ENCODE results near the gene CEACAM4. TPM values are rescaled to one million over a fixed set of nuclear protein-coding genes. Genes with fewer than 3 reads are reported as not detected.
A peak's percentile ranks its signal among the peaks of the same experiment; 100 is the strongest.

Gene CEACAM4
- polyA plus RNA-seq, 1 experiment: not detected

DNA sequence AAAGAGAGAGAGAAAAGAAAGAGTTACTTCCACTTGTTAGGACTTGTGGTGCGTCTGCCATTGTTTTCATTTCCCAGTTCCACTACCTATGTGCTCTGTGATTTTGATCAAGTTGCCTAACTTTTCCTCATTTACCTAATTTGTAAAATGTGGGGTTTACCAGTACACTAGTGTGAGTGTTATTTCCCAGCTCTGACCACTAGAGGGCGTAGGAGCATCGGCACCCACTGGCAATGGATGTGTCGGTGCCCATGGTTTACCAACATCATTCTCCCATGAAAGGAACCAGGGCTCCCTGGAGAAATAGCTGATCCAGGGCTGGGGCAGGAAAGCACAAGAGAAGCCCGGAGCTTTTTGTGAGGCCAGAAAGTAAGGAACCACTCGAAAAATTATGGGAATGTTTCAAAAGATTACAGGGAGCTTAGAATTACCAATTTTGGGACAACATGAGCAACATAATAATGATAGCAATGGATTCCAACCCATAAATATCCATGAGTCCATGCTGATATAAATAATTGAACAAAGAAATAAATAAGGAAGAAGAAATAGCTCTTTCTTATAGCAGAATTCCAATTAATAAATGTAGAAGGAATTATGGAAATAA is 15.1 kb upstream of the CEACAM4 start:
- TF ChIP-seq, protein P1, sequence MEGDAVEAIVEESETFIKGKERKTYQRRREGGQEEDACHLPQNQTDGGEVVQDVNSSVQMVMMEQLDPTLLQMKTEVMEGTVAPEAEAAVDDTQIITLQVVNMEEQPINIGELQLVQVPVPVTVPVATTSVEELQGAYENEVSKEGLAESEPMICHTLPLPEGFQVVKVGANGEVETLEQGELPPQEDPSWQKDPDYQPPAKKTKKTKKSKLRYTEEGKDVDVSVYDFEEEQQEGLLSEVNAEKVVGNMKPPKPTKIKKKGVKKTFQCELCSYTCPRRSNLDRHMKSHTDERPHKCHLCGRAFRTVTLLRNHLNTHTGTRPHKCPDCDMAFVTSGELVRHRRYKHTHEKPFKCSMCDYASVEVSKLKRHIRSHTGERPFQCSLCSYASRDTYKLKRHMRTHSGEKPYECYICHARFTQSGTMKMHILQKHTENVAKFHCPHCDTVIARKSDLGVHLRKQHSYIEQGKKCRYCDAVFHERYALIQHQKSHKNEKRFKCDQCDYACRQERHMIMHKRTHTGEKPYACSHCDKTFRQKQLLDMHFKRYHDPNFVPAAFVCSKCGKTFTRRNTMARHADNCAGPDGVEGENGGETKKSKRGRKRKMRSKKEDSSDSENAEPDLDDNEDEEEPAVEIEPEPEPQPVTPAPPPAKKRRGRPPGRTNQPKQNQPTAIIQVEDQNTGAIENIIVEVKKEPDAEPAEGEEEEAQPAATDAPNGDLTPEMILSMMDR (IDR thresholded peaks at IDR 0.05; ENCODE audit: insufficient read depth, low read depth, low read length): peak; percentile 89
- H3K27me3 ChIP-seq (ENCODE audit: control insufficient read depth, insufficient read depth, low read length): no peaks in the 10 kb centered on the region
- no peak for DNase-seq (ENCODE audit: low read depth)
- CTCF ChIA-PET: interaction anchor here (0.7 to 2.5 kb wide), 23 partner anchors 8 to 575 kb away, joined by 3 to 26 read pairs (median 4); no protein-coding TSS in a partner anchor
- POLR2A ChIA-PET: no interaction called here
- no peaks in the 10 kb centered on the region for H3K36me3 ChIP-seq (ENCODE audit: control insufficient read depth, insufficient read depth, low read length)
- no peak overlapping the region for H3K4me3 ChIP-seq (ENCODE audit: low read depth, low read length)

- ChIA-PET CTCF (interaction anchor here (3.8 kb wide), 1 partner anchor 9 kb away, joined by 15 read pairs; no protein-coding TSS in a partner anchor), POLR2A (no interaction called here)
- TF ChIP-seq, protein P1 (IDR thresholded peaks at IDR 0.05; ENCODE audit: insufficient read depth, low read depth, low read length): no peak
Measured at GRCh38 chr19:41638641-41639081, 11.8 kb upstream of the CEACAM4 start.

GRCh38 chr19:41637484-41637883 is 10.6 kb upstream of the CEACAM4 start:
- no peaks in the 10 kb centered on the region for H3K36me3 ChIP-seq (ENCODE audit: control insufficient read depth, insufficient read depth, low read length)
- H3K4me3 ChIP-seq (ENCODE audit: low read depth, low read length): no peak overlapping the region
- POLR2A ChIA-PET: no interaction called here
- TF ChIP-seq, protein P1 (IDR thresholded peaks at IDR 0.05; ENCODE audit: insufficient read depth, low read depth, low read length): no peak
- no peaks in the 10 kb centered on the region for H3K27me3 ChIP-seq (ENCODE audit: control insufficient read depth, insufficient read depth, low read length)
- CTCF ChIA-PET: interaction anchor here (0.8 to 3.8 kb wide), 3 partner anchors 10 to 116 kb away, joined by 3 to 15 read pairs (median 4); no protein-coding TSS in a partner anchor
- no peak for DNase-seq (ENCODE audit: low read depth)

More at GRCh38 chr19:41638641-41639081, 11.8 kb upstream of the CEACAM4 start:
- DNase-seq (ENCODE audit: low read depth): no peak
- Histone ChIP-seq H3K4me3 (ENCODE audit: low read depth, low read length) (no peak overlapping the region), H3K36me3 (ENCODE audit: control insufficient read depth, insufficient read depth, low read length) (no peaks in the 10 kb centered on the region), H3K27me3 (ENCODE audit: control insufficient read depth, insufficient read depth, low read length) (no peaks in the 10 kb centered on the region)

DNA sequence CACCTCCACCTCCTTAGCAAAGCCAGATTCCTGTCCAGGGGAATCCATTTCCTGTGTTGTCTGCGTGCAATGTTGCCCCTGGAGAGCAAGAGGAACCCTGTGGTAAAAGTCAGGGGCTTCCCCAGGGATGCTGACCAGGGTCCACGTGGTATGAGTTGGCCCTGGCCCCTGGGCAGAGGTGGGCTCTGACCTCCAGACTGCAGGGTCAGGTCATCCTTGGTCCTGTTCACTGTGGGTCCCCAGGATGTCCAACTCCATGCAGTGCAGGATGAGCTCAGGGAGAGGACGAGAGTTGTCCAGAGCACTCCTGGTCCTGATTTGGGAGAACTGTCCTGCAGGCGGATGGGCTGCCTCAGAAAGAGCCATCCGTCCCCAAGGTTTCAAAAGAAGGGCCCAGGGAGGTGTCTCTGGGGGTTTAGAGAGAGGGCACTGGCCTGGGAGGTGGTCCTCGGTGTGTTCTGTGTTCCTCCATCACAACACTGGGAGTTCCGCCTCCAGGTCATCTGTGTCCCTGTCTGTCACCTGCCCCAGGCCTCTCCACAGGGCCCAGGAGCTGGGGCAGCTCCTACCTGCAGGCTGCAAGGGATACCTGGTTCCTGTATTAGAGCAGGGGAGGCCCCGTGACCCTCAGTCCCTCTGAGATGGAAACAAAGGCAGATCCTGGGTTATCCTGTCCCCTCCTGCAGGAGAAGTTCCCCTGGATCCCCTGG is 1.2 kb upstream of the CEACAM4 start:
- TF ChIP-seq, protein P1 (IDR thresholded peaks at IDR 0.05; ENCODE audit: insufficient read depth, low read depth, low read length): no peak
- POLR2A ChIA-PET: no interaction called here

GRCh38 chr19:41626278-41626677 is 596 bp downstream of the CEACAM4 start:
- Histone ChIP-seq H3K4me3 (ENCODE audit: low read depth, low read length) (no peak overlapping the region), H3K27me3 (ENCODE audit: control insufficient read depth, insufficient read depth, low read length) (peaks cover 1% of the 10 kb centered on the region; the same call in 1 of the 2 replicates), H3K36me3 (ENCODE audit: control insufficient read depth, insufficient read depth, low read length) (no peaks in the 10 kb centered on the region)
- ChIA-PET POLR2A (no interaction called here), CTCF (no interaction called here)
- TF ChIP-seq, protein P1 (IDR thresholded peaks at IDR 0.05; ENCODE audit: insufficient read depth, low read depth, low read length): no peak
- no peak for DNase-seq (ENCODE audit: low read depth)

More for the DNA sequence above, 1.2 kb upstream of the CEACAM4 start:
- no peak for DNase-seq (ENCODE audit: low read depth)
- Histone ChIP-seq H3K4me3 (ENCODE audit: low read depth, low read length) (no peak overlapping the region), H3K27me3 (ENCODE audit: control insufficient read depth, insufficient read depth, low read length) (peaks cover 1% of the 10 kb centered on the region; the same call in 1 of the 2 replicates), H3K36me3 (ENCODE audit: control insufficient read depth, insufficient read depth, low read length) (no peaks in the 10 kb centered on the region)
- CTCF ChIA-PET: interaction anchor here (1.1 kb wide), 1 partner anchor 13 kb away, joined by 3 read pairs; no protein-coding TSS in a partner anchor

Data from BJ (cell line).